DND-41 (cell line): ENCODE measurements around the gene PAAF1.

Source experiments
- ATAC-seq: fragments of 200-7000 bp; cut with Tn5 transposase; 3 replicates; pipeline ENCODE4 v1.9.1; 2021; ENCODE audit warnings: low read depth; ENCODE audit not compliant: insufficient read depth
- DNase-seq: peaks from one replicate; pipeline ENCODE4 v3.0.0-alpha.2; 2020
- H2AFZ ChIP-seq: 2 replicates; pipeline ENCODE4 v1.6.0; 2012; ENCODE audit warnings: low read depth, low read length
- H3K27ac ChIP-seq: 2 replicates; pipeline ENCODE4 v1.5.1; 2012; ENCODE audit warnings: low read length, inconsistent platforms
- H3K27me3 ChIP-seq: fragments of 200-600 bp; sonication (generic); 2 replicates; pipeline ENCODE4 v1.6.0; 2012; ENCODE audit warnings: low read length, mild to moderate bottlenecking, inconsistent platforms; ENCODE audit not compliant: insufficient read depth, poor library complexity
- H3K36me3 ChIP-seq: 2 replicates; pipeline ENCODE4 v1.5.1; 2012; ENCODE audit warnings: low read length, inconsistent platforms; ENCODE audit not compliant: insufficient read depth
- H3K4me1 ChIP-seq: 2 replicates; pipeline ENCODE4 v1.5.1; 2012; ENCODE audit warnings: mild to moderate bottlenecking, low read length; ENCODE audit not compliant: insufficient read depth
- H3K4me2 ChIP-seq: 2 replicates; pipeline ENCODE4 v1.6.0; 2012; ENCODE audit warnings: mild to moderate bottlenecking, moderate library complexity, low read length, inconsistent platforms; ENCODE audit not compliant: insufficient read depth
- H3K4me3 ChIP-seq, 2 experiments: fragments of 200-600 bp in 1 of 2; shearing (Covaris generic) in 1 of 2; 2 replicates each; pipeline ENCODE4 v1.5.1; 2012 to 2016; ENCODE audit warnings: inconsistent platforms in 2 of 2, low read length in 2 of 2, mild to moderate bottlenecking in 2 of 2, low read depth in 1 of 2, moderate library complexity in 1 of 2
- H3K79me2 ChIP-seq: 2 replicates; pipeline ENCODE4 v1.6.0; 2012; ENCODE audit warnings: low read length, inconsistent platforms; ENCODE audit not compliant: insufficient read depth
- H3K9ac ChIP-seq: 2 replicates; pipeline ENCODE4 v1.6.0; 2012; ENCODE audit warnings: low read depth, mild to moderate bottlenecking, inconsistent platforms, low read length, moderate library complexity
- H3K9me3 ChIP-seq: 2 replicates; pipeline ENCODE4 v1.5.1; 2012; ENCODE audit warnings: low read length, moderate library complexity, mild to moderate bottlenecking, inconsistent platforms; ENCODE audit not compliant: insufficient read depth, severe bottlenecking
- H4K20me1 ChIP-seq: 2 replicates; pipeline ENCODE4 v1.6.0; 2012; ENCODE audit warnings: low read length; ENCODE audit not compliant: insufficient read depth
- CTCF ChIP-seq: IDR thresholded peaks from 2 replicates; pipeline ENCODE4 v1.5.1; 2012; ENCODE audit warnings: borderline replicate concordance, low read length, moderate library complexity, mild to moderate bottlenecking; ENCODE audit not compliant: poor library complexity, severe bottlenecking; ENCODE audit errors: extremely low read depth
- EZH2 ChIP-seq: IDR thresholded peaks from 3 replicates; pipeline ENCODE4 v1.6.1; 2012; ENCODE audit warnings: borderline replicate concordance, low read depth, mild to moderate bottlenecking, moderate library complexity, low read length, inconsistent platforms; ENCODE audit not compliant: severe bottlenecking

Gene PAAF1

GRCh38 chr11:73972620-73973449 is 96.0 kb downstream of the PAAF1 start:
- ATAC-seq (no peak), DNase-seq (no peak)
- peaks cover 22% of the 10 kb centered on the region for H3K4me1 ChIP-seq
- no peaks in the 10 kb centered on the region for H3K9me3 ChIP-seq
- no peak overlapping the region for H3K9ac ChIP-seq
- H3K79me2 ChIP-seq: no peaks in the 10 kb centered on the region
- no peak overlapping the region for H3K27ac ChIP-seq
- no peaks in the 10 kb centered on the region for H3K27me3 ChIP-seq
- TF ChIP-seq EZH2: no peak
- no peak for TF ChIP-seq CTCF
- H2AFZ ChIP-seq: no peak overlapping the region
- H3K36me3 ChIP-seq: peaks cover 40% of the 10 kb centered on the region
- no peak overlapping the region for H3K4me2 ChIP-seq
- H3K4me3 ChIP-seq: no peak overlapping the region
- H4K20me1 ChIP-seq: peaks cover 19% of the 10 kb centered on the region

- Histone ChIP-seq H3K4me3 (no peak overlapping the region), H2AFZ (no peak overlapping the region), H3K27ac (no peak overlapping the region), H3K4me2 (no peak overlapping the region), H3K79me2 (peaks cover 7% of the 10 kb centered on the region; the same call in 1 of the 2 replicates), H3K9ac (no peak overlapping the region), H3K4me1 (peaks cover 42% of the 10 kb centered on the region), H3K36me3 (peaks cover 59% of the 10 kb centered on the region), H3K9me3 (no peaks in the 10 kb centered on the region), H3K27me3 (no peaks in the 10 kb centered on the region), H4K20me1 (peaks cover 27% of the 10 kb centered on the region)
- ATAC-seq (no peak), DNase-seq (no peak)
- TF ChIP-seq EZH2 (no peak), CTCF (no peak)
These were observed 98.0 kb downstream of the PAAF1 start for GRCh38 chr11:73974604-73975478.

GRCh38 chr11:73975479-73975757 is 98.6 kb downstream of the PAAF1 start:
- no peak overlapping the region for H3K4me2 ChIP-seq
- H3K9ac ChIP-seq: no peak overlapping the region
- peaks cover 43% of the 10 kb centered on the region for H3K4me1 ChIP-seq
- H3K27me3 ChIP-seq: no peaks in the 10 kb centered on the region
- TF ChIP-seq EZH2 (no peak), CTCF (no peak)
- no peak overlapping the region for H3K27ac ChIP-seq
- H3K4me3 ChIP-seq: no peak overlapping the region
- H4K20me1 ChIP-seq: peaks cover 30% of the 10 kb centered on the region
- H2AFZ ChIP-seq: no peak overlapping the region
- peaks cover 13% of the 10 kb centered on the region; the same call in 1 of the 2 replicates for H3K79me2 ChIP-seq
- H3K36me3 ChIP-seq: peaks cover 65% of the 10 kb centered on the region
- no peak for ATAC-seq
- no peaks in the 10 kb centered on the region for H3K9me3 ChIP-seq
- DNase-seq: no peak
